Activated T-cell treated with anti-CD3 and anti-CD28 coated beads for 1 hour (primary cell): ENCODE data around the gene UCP2.

ENCODE experiments used
- DNase-seq: peaks from one replicate; pipeline ENCODE4 v3.0.0-alpha.2; 2020; ENCODE audit warnings: low read depth

Gene UCP2

GRCh38 chr11:73969991-73970800 lies 12.4 kb downstream of the UCP2 start:
- no peak for DNase-seq

- no peak for DNase-seq
Measured at GRCh38 chr11:73969091-73969490, 13.6 kb downstream of the UCP2 start.

GRCh38 chr11:73968356-73968966 lies 14.2 kb downstream of the UCP2 start:
- no peak for DNase-seq

GRCh38 chr11:73965764-73966121 lies 16.9 kb downstream of the UCP2 start:
- no peak for DNase-seq

GRCh38 chr11:73965076-73965763 lies 17.4 kb downstream of the UCP2 start:
- DNase-seq, result no peak

GRCh38 chr11:73963861-73964260 lies 18.8 kb downstream of the UCP2 start:
- DNase-seq, result no peak

GRCh38 chr11:73962101-73962705 lies 20.4 kb downstream of the UCP2 start:
- DNase-seq, result no peak

GRCh38 chr11:73961321-73961720 lies 21.3 kb downstream of the UCP2 start:
- DNase-seq, result no peak

GRCh38 chr11:73958521-73959141 lies 24.0 kb downstream of the UCP2 start:
- no peak for DNase-seq

GRCh38 chr11:73957654-73958361 lies 24.8 kb downstream of the UCP2 start:
- no peak for DNase-seq

- no peak for DNase-seq
Measured at GRCh38 chr11:73956876-73957653, 25.6 kb downstream of the UCP2 start.

- DNase-seq, result no peak
Measured at GRCh38 chr11:73951797-73952196, 30.8 kb downstream of the UCP2 start.

- no peak for DNase-seq
Measured at GRCh38 chr11:73950869-73951710, 31.6 kb downstream of the UCP2 start, which contains the start of gene DNAJB13. DNAJB13 (plus strand) TSS chr11:73951026; CDS start chr11:73951070, 44 bp downstream.

GRCh38 chr11:73949912-73950311 lies 32.7 kb downstream of the UCP2 start:
- DNase-seq, result no peak

- DNase-seq, result no peak
Measured at GRCh38 chr11:73949246-73949645, 33.4 kb downstream of the UCP2 start.

- DNase-seq, result no peak
Measured at GRCh38 chr11:73946798-73947458, 35.7 kb downstream of the UCP2 start.

- no peak for DNase-seq
Measured at GRCh38 chr11:73945396-73945795, 37.2 kb downstream of the UCP2 start.

GRCh38 chr11:73944901-73945300 lies 37.7 kb downstream of the UCP2 start:
- DNase-seq, result no peak

GRCh38 chr11:73944085-73944484 lies 38.6 kb downstream of the UCP2 start:
- no peak for DNase-seq
